Measurements from ENCODE around the gene ARHGAP29.

The ARHGAP29 gene

GRCh38 chr1:94260635-94261387 is 23.4 kb upstream of the ARHGAP29 start:
- Histone ChIP-seq H3K9me3 (ENCODE audit: low read length) (no peaks in the 10 kb centered on the region), H3K27ac (ENCODE audit: low read depth, low read length, poor library complexity, severe bottlenecking) (no peak overlapping the region), H3K9ac (ENCODE audit: low read length) (no peak overlapping the region), H2AFZ (ENCODE audit: low read length) (no peak overlapping the region), H3K9me2 (ENCODE audit: low read depth, low read length) (no peaks in the 10 kb centered on the region), H3K36me3 (ENCODE audit: insufficient read depth, low read length) (no peaks in the 10 kb centered on the region), H3F3A (ENCODE audit: insufficient read depth, low read length) (no peaks in the 10 kb centered on the region), H3K4me2 (ENCODE audit: low read length) (no peak overlapping the region), H4K20me1 (ENCODE audit: insufficient read depth, low read length) (no peaks in the 10 kb centered on the region), H3K27me3 (ENCODE audit: insufficient read depth, low read length) (no peaks in the 10 kb centered on the region), H3K79me2 (ENCODE audit: insufficient read depth, low read length) (no peaks in the 10 kb centered on the region), H3K4me3 (ENCODE audit: low read depth, low read length, poor library complexity, severe bottlenecking) (no peak overlapping the region), H3K4me1 (ENCODE audit: insufficient read depth, low read length, severe bottlenecking) (no peaks in the 10 kb centered on the region)
- no peak for TF ChIP-seq EZH2 (IDR thresholded peaks at IDR 0.05; ENCODE audit: borderline replicate concordance, low read length)
- TF ChIP-seq CTCF (IDR thresholded peaks at IDR 0.05; ENCODE audit: low read length) = no peak

GRCh38 chr1:94259635-94260289 is 22.4 kb upstream of the ARHGAP29 start:
- no peaks in the 10 kb centered on the region for H4K20me1 ChIP-seq (ENCODE audit: insufficient read depth, low read length)
- H3K27me3 ChIP-seq (ENCODE audit: insufficient read depth, low read length) = no peaks in the 10 kb centered on the region
- H3K27ac ChIP-seq (ENCODE audit: low read depth, low read length, poor library complexity, severe bottlenecking) = no peak overlapping the region
- H3K4me2 ChIP-seq (ENCODE audit: low read length) = no peak overlapping the region
- H3K9me2 ChIP-seq (ENCODE audit: low read depth, low read length) = no peaks in the 10 kb centered on the region
- no peak overlapping the region for H3K9ac ChIP-seq (ENCODE audit: low read length)
- TF ChIP-seq CTCF (IDR thresholded peaks at IDR 0.05; ENCODE audit: low read length) = no peak
- TF ChIP-seq EZH2 (IDR thresholded peaks at IDR 0.05; ENCODE audit: borderline replicate concordance, low read length) = no peak
- H3K4me3 ChIP-seq (ENCODE audit: low read depth, low read length, poor library complexity, severe bottlenecking) = no peak overlapping the region
- H3K4me1 ChIP-seq (ENCODE audit: insufficient read depth, low read length, severe bottlenecking) = no peaks in the 10 kb centered on the region
- H2AFZ ChIP-seq (ENCODE audit: low read length) = no peak overlapping the region
- no peaks in the 10 kb centered on the region for H3K79me2 ChIP-seq (ENCODE audit: insufficient read depth, low read length)
- H3K36me3 ChIP-seq (ENCODE audit: insufficient read depth, low read length) = no peaks in the 10 kb centered on the region
- no peaks in the 10 kb centered on the region for H3F3A ChIP-seq (ENCODE audit: insufficient read depth, low read length)
- no peaks in the 10 kb centered on the region for H3K9me3 ChIP-seq (ENCODE audit: low read length)

GRCh38 chr1:94258873-94259331 is 21.5 kb upstream of the ARHGAP29 start:
- H3K4me3 ChIP-seq (ENCODE audit: low read depth, low read length, poor library complexity, severe bottlenecking) = no peak overlapping the region
- H2AFZ ChIP-seq (ENCODE audit: low read length) = no peak overlapping the region
- no peak for TF ChIP-seq EZH2 (IDR thresholded peaks at IDR 0.05; ENCODE audit: borderline replicate concordance, low read length)
- no peak for TF ChIP-seq CTCF (IDR thresholded peaks at IDR 0.05; ENCODE audit: low read length)
- H3K9ac ChIP-seq (ENCODE audit: low read length) = no peak overlapping the region
- no peaks in the 10 kb centered on the region for H3K36me3 ChIP-seq (ENCODE audit: insufficient read depth, low read length)
- H3K79me2 ChIP-seq (ENCODE audit: insufficient read depth, low read length) = no peaks in the 10 kb centered on the region
- no peaks in the 10 kb centered on the region for H3K9me2 ChIP-seq (ENCODE audit: low read depth, low read length)
- no peaks in the 10 kb centered on the region; the same call in 1 of the 2 replicates for H3K27me3 ChIP-seq (ENCODE audit: insufficient read depth, low read length)
- no peaks in the 10 kb centered on the region for H3K4me1 ChIP-seq (ENCODE audit: insufficient read depth, low read length, severe bottlenecking)
- H4K20me1 ChIP-seq (ENCODE audit: insufficient read depth, low read length) = no peaks in the 10 kb centered on the region
- H3K4me2 ChIP-seq (ENCODE audit: low read length) = no peak overlapping the region
- H3F3A ChIP-seq (ENCODE audit: insufficient read depth, low read length) = no peaks in the 10 kb centered on the region
- no peak overlapping the region for H3K27ac ChIP-seq (ENCODE audit: low read depth, low read length, poor library complexity, severe bottlenecking)
- H3K9me3 ChIP-seq (ENCODE audit: low read length) = no peaks in the 10 kb centered on the region
